ENCODE data around the gene EEF2K. TPM values are rescaled to one million over a fixed set of nuclear protein-coding genes. Genes with fewer than 3 reads are reported as not detected.
"Not testable (repeated sequence)": the region's sequence is repeated elsewhere in the genome, so short reads cannot be mapped to it uniquely, and the experiment has no call there.

The EEF2K gene
- total RNA-seq: 10 to 100 TPM in 4 of 8 experiments, 1 to 10 TPM in 4; 4.6 to 22.4 (median 8.9) TPM

GRCh38 chr16:22206013-22206841 is at the start of gene EEF2K:
Gene EEF2K, plus strand, starts transcription at chr16:22206278. Its CDS starts 19,452 bp downstream, at chr16:22225730.
- in situ Hi-C loops (cut with MboI; ENCODE audit: low pct_unique_long_range_greater_than_20kb in 2 of 9, low sequenced_read_pairs in 9 of 9, unreplicated experiment in 9 of 9): loop anchor here in 4 of 9 experiments (10.0 kb wide), 1 partner anchor 89 kb away; the partner anchor contains the start of gene POLR3E (in 4 of the 4)
- H3K27ac ChIP-seq: peak within 1 kb of the TSS; percentile 60 to 71
- H3K4me3 ChIP-seq: peak within 1 kb of the TSS; percentile 56 to 90 (median 77)
- 0% methylated on average over 1 to 9 of the region's 74 CpGs; no CpG with 5 or more reads in 5 of the 10 experiments for WGBS, 10 experiments
- peaks cover 4 to 7% of the 10 kb centered on the region in 2 donors for H3K4me1 ChIP-seq (replicated peaks in 1 of 2)
- ATAC-seq (replicated peaks in 6 of 8): peak; percentile 83 to 94 (median 92)

- Histone ChIP-seq H3K4me1 (replicated peaks in 1 of 2) (no peaks in the 10 kb centered on the region), H3K4me3 (no peak overlapping the region), H3K27ac (no peak overlapping the region)
- no peak for ATAC-seq (replicated peaks in 6 of 8)
- in situ Hi-C loops (cut with MboI; ENCODE audit: low pct_unique_long_range_greater_than_20kb in 2 of 9, low sequenced_read_pairs in 9 of 9, unreplicated experiment in 9 of 9): loop anchor here in 1 of 9 experiments (25.0 kb wide), 1 partner anchor 99 kb away; no protein-coding TSS in a partner anchor
Measured at GRCh38 chr16:22161401-22161800, 44.7 kb upstream of the EEF2K start.

GRCh38 chr16:22161999-22162655 is 44.0 kb upstream of the EEF2K start, which contains the start of gene SDR42E2:
Gene SDR42E2, plus strand, starts transcription at chr16:22162506. Its CDS starts 3,077 bp downstream, at chr16:22165583.
- in situ Hi-C loops (cut with MboI; ENCODE audit: low pct_unique_long_range_greater_than_20kb in 2 of 9, low sequenced_read_pairs in 9 of 9, unreplicated experiment in 9 of 9): loop anchor here in 1 of 9 experiments (25.0 kb wide), 1 partner anchor 100 kb away; no protein-coding TSS in a partner anchor
- Histone ChIP-seq H3K4me3 (no peak within 1 kb of the TSS), H3K27ac (no peak within 1 kb of the TSS), H3K4me1 (replicated peaks in 1 of 2) (no peaks in the 10 kb centered on the region)
- peak in 1 of 8 experiments; percentile 59 for ATAC-seq (replicated peaks in 6 of 8)
- 0 to 100% (median 38%) methylated on average over 1 to 9 of the region's 40 CpGs for WGBS, 10 experiments

GRCh38 chr16:22162656-22163009 is 43.4 kb upstream of the EEF2K start:
- in situ Hi-C loops (cut with MboI; ENCODE audit: low pct_unique_long_range_greater_than_20kb in 2 of 9, low sequenced_read_pairs in 9 of 9, unreplicated experiment in 9 of 9): loop anchor here in 1 of 9 experiments (25.0 kb wide), 1 partner anchor 100 kb away; no protein-coding TSS in a partner anchor
- H3K4me3 ChIP-seq: no peak overlapping the region
- ATAC-seq (replicated peaks in 6 of 8): no peak
- H3K27ac ChIP-seq: no peak overlapping the region
- WGBS, 10 experiments: 0 to 85% (median 62%) methylated on average over 1 to 4 of the region's 14 CpGs; no CpG with 5 or more reads in 5 of the 10 experiments
- H3K4me1 ChIP-seq (replicated peaks in 1 of 2): no peaks in the 10 kb centered on the region

GRCh38 chr16:22163806-22164205 is 42.3 kb upstream of the EEF2K start:
- WGBS, 10 experiments: 40 to 100% (median 100%) methylated on average over 2 to 3 of the region's 6 CpGs; no CpG with 5 or more reads in 7 of the 10 experiments
- no peak overlapping the region for H3K4me3 ChIP-seq
- no peaks in the 10 kb centered on the region for H3K4me1 ChIP-seq (replicated peaks in 1 of 2)
- in situ Hi-C loops (cut with MboI; ENCODE audit: low pct_unique_long_range_greater_than_20kb in 2 of 9, low sequenced_read_pairs in 9 of 9, unreplicated experiment in 9 of 9): loop anchor here in 1 of 9 experiments (25.0 kb wide), 1 partner anchor 102 kb away; no protein-coding TSS in a partner anchor
- ATAC-seq (replicated peaks in 6 of 8): no peak
- H3K27ac ChIP-seq: no peak overlapping the region

- 70 to 100% (median 90%) methylated on average over 1 to 4 of the region's 5 CpGs; no CpG with 5 or more reads in 7 of the 10 experiments for WGBS, 10 experiments
- ATAC-seq (replicated peaks in 6 of 8): no peak
- in situ Hi-C loops (cut with MboI; ENCODE audit: low pct_unique_long_range_greater_than_20kb in 2 of 9, low sequenced_read_pairs in 9 of 9, unreplicated experiment in 9 of 9): loop anchor here in 1 of 9 experiments (25.0 kb wide), 1 partner anchor 102 kb away; no protein-coding TSS in a partner anchor
- Histone ChIP-seq H3K4me1 (replicated peaks in 1 of 2) (no peaks in the 10 kb centered on the region), H3K27ac (no peak overlapping the region), H3K4me3 (no peak overlapping the region)
Measured at GRCh38 chr16:22164482-22164881, 41.6 kb upstream of the EEF2K start.

- H3K27ac ChIP-seq: no peak overlapping the region
- no peaks in the 10 kb centered on the region for H3K4me1 ChIP-seq (replicated peaks in 1 of 2)
- ATAC-seq (replicated peaks in 6 of 8): no peak
- in situ Hi-C loops (cut with MboI; ENCODE audit: low pct_unique_long_range_greater_than_20kb in 2 of 9, low sequenced_read_pairs in 9 of 9, unreplicated experiment in 9 of 9): loop anchor here in 1 of 9 experiments (25.0 kb wide), 1 partner anchor 103 kb away; no protein-coding TSS in a partner anchor
- no peak overlapping the region for H3K4me3 ChIP-seq
- WGBS, 10 experiments: 31 to 83% (median 64%) methylated on average over 2 to 6 of the region's 16 CpGs; no CpG with 5 or more reads in 4 of the 10 experiments
Measured at GRCh38 chr16:22165508-22166285, 40.4 kb upstream of the EEF2K start.

- Histone ChIP-seq H3K4me3 (no peak overlapping the region), H3K4me1 (replicated peaks in 1 of 2) (no peaks in the 10 kb centered on the region), H3K27ac (no peak overlapping the region)
- in situ Hi-C loops (cut with MboI; ENCODE audit: low pct_unique_long_range_greater_than_20kb in 2 of 9, low sequenced_read_pairs in 9 of 9, unreplicated experiment in 9 of 9): loop anchor here in 1 of 9 experiments (25.0 kb wide), 1 partner anchor 110 kb away; no protein-coding TSS in a partner anchor
- ATAC-seq (replicated peaks in 6 of 8): no peak
- 20 to 93% (median 50%) methylated on average over 1 to 4 of the region's 6 CpGs; no CpG with 5 or more reads in 7 of the 10 experiments for WGBS, 10 experiments
Measured at GRCh38 chr16:22171953-22172352, 34.1 kb upstream of the EEF2K start.

- not testable (repeated sequence) for ATAC-seq (replicated peaks in 6 of 8); H3K4me3 ChIP-seq; H3K27ac ChIP-seq; H3K4me1 ChIP-seq (replicated peaks in 1 of 2)
- WGBS, 10 experiments: 0 to 67% (median 60%) methylated on average over 1 of the region's 1 CpG; no CpG with 5 or more reads in 5 of the 10 experiments
- in situ Hi-C loops (cut with MboI; ENCODE audit: low pct_unique_long_range_greater_than_20kb in 2 of 9, low sequenced_read_pairs in 9 of 9, unreplicated experiment in 9 of 9): loop anchor here in 1 of 9 experiments (25.0 kb wide), 1 partner anchor 110 kb away; no protein-coding TSS in a partner anchor
Measured at GRCh38 chr16:22172642-22173041, 33.4 kb upstream of the EEF2K start.

- in situ Hi-C loops (cut with MboI; ENCODE audit: low pct_unique_long_range_greater_than_20kb in 2 of 9, low sequenced_read_pairs in 9 of 9, unreplicated experiment in 9 of 9): loop anchor here in 2 of 9 experiments (25.0 kb wide), 2 partner anchors 112 to 162 kb away; partner anchors contain the start of genes MOSMO (in 1 of the 2) and PDZD9 (in 1 of the 2)
- Histone ChIP-seq H3K4me1 (replicated peaks in 1 of 2) (no peaks in the 10 kb centered on the region), H3K27ac (no peak overlapping the region), H3K4me3 (no peak overlapping the region)
- no peak for ATAC-seq (replicated peaks in 6 of 8)
- WGBS, 10 experiments: 0 to 85% (median 62%) methylated on average over 1 to 4 of the region's 9 CpGs; no CpG with 5 or more reads in 4 of the 10 experiments
Measured at GRCh38 chr16:22174642-22175041, 31.4 kb upstream of the EEF2K start.

GRCh38 chr16:22177968-22178930 is 27.8 kb upstream of the EEF2K start:
- ATAC-seq (replicated peaks in 6 of 8): no peak
- Histone ChIP-seq H3K4me3 (no peak overlapping the region), H3K27ac (no peak overlapping the region), H3K4me1 (replicated peaks in 1 of 2) (no peaks in the 10 kb centered on the region)
- 11 to 83% (median 67%) methylated on average over 1 to 8 of the region's 18 CpGs; no CpG with 5 or more reads in 1 of the 10 experiments for WGBS, 10 experiments
- in situ Hi-C loops (cut with MboI; ENCODE audit: low pct_unique_long_range_greater_than_20kb in 2 of 9, low sequenced_read_pairs in 9 of 9, unreplicated experiment in 9 of 9): loop anchor here in 1 of 9 experiments (25.0 kb wide), 1 partner anchor 166 kb away; the partner anchor contains the start of genes MOSMO and PDZD9

Measured in motor neuron (in vitro differentiated cells).